Astrocyte of the cerebellum (primary cell): Measurements from ENCODE around the gene KCNMB2.

ENCODE experiments used
- DNase-seq: peaks from one replicate; pipeline ENCODE4 v3.0.0-alpha.2; 2011; ENCODE audit warnings: low read depth
- H3K4me3 ChIP-seq: 2 replicates; pipeline ENCODE4 v1.5.1; 2011; ENCODE audit warnings: mild to moderate bottlenecking, low read depth, low read length, moderate library complexity
- in situ Hi-C: cut with HindIII; loops from 2 replicates; pipeline ENCODE4 v1.10.0; 2017; ENCODE audit warnings: low sequenced_read_pairs
- TF ChIP-seq, protein P1 (sequence below): IDR thresholded peaks from 2 replicates; pipeline ENCODE4 v1.5.1; 2012; ENCODE audit warnings: low read length, low read depth, moderate library complexity, mild to moderate bottlenecking; ENCODE audit errors: missing control alignments

The KCNMB2 gene

DNA sequence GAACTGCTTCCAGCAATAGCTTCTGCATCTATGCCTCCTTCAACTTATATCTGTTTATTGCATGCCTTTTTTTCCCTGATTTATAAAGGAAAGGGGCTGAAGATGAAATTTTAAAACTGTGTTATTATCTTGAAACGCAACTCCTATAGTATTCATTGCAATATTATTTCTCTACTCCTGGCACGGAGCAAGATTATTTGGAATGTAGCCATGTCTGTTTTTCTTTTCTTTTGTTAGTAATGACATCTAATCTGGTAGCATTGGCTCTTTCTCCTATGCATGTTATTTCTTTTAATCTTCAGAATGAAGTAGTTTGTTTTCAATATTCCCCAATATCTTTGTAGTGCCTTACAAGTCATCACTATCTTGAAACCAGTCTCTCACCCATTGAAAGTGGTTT is 33.6 kb downstream of the KCNMB2 start:
- in situ Hi-C loops = no loop called here
- DNase-seq = no peak
- no peak overlapping the region for H3K4me3 ChIP-seq
- TF ChIP-seq, protein P1, sequence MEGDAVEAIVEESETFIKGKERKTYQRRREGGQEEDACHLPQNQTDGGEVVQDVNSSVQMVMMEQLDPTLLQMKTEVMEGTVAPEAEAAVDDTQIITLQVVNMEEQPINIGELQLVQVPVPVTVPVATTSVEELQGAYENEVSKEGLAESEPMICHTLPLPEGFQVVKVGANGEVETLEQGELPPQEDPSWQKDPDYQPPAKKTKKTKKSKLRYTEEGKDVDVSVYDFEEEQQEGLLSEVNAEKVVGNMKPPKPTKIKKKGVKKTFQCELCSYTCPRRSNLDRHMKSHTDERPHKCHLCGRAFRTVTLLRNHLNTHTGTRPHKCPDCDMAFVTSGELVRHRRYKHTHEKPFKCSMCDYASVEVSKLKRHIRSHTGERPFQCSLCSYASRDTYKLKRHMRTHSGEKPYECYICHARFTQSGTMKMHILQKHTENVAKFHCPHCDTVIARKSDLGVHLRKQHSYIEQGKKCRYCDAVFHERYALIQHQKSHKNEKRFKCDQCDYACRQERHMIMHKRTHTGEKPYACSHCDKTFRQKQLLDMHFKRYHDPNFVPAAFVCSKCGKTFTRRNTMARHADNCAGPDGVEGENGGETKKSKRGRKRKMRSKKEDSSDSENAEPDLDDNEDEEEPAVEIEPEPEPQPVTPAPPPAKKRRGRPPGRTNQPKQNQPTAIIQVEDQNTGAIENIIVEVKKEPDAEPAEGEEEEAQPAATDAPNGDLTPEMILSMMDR = no peak

DNA sequence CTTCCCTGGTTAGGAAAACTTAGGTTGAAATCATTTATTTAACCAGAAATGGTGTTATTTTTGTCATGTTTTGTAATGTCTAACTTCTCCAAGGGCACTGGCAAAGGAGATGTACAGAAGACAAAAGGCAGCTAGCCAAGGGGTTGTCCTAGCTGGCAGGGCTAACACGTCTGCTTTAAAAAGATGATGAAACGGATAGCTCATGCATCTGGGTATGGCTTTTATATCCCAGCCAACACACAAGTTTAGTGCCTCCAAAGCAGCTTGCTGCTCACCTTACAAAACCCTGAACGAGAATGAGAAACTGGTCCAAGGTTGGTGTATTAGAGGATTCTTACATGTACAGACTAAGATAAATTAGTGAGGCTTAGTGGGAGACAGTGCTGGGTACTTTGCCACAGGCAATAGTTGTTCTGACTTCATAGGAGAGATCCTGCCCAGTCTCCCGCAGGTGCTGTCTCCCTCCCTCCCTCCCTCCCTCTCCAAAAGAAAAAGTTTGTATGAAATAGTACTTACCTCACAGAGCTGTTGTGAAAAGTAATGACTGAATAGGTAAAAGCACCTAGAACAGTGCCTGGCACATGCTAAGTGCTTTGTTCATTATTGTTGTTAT is 47.8 kb downstream of the KCNMB2 start:
- in situ Hi-C loops = no loop called here
- TF ChIP-seq, protein P1 = no peak
- DNase-seq = no peak
- H3K4me3 ChIP-seq = no peak overlapping the region

DNA sequence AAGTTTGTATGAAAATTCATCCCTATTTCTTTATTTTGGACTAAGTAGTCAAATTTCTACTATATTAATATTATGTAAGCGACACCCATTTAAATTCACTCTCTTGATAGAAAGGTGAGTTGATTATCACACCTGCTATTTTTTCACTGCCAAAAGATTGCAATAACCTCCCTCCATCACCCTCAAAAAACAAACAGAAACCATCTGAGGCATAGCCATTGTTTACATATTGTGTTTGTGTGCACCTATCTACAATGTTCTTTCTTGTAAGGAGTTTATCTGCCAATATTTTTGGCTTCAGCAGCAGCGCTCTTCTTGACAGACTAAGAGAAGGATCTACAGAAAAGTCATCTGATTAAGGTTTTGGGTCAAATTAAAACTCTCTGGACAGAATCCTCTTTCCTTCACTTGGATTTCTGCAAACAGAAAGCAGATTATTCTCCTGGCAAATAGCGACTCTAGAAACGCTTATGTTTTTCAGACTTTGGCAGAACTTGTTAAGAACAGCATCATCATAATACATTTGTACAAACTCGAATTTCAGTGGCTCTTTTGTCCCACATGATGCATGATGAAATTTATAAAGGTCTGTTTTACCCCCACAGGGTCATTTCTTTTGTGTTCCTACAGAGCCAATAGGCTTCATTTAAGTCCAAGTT is 48.6 kb downstream of the KCNMB2 start:
- DNase-seq = no peak
- no peak overlapping the region for H3K4me3 ChIP-seq
- in situ Hi-C loops = no loop called here
- TF ChIP-seq, protein P1 = no peak

DNA sequence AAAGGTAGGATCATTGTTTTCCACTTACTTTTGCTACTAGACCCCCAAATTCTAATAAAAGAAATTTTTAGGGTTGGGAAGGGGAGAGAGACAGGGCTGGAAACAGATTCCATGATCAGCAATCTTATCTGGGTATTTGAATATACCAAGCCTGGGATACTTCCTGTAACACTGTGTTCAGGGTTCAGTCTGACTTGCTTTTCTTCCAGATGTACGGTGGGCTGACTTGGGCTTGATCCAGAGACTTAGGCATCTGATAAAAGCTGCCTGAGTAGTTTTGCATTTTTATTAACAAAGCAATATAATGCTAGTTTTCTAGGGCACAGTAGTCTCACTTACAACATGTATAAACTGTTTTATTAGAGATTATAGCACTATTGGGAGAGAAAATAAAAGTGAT is 49.2 kb downstream of the KCNMB2 start:
- in situ Hi-C loops = no loop called here
- H3K4me3 ChIP-seq = no peak overlapping the region
- TF ChIP-seq, protein P1 = no peak
- DNase-seq = no peak

DNA sequence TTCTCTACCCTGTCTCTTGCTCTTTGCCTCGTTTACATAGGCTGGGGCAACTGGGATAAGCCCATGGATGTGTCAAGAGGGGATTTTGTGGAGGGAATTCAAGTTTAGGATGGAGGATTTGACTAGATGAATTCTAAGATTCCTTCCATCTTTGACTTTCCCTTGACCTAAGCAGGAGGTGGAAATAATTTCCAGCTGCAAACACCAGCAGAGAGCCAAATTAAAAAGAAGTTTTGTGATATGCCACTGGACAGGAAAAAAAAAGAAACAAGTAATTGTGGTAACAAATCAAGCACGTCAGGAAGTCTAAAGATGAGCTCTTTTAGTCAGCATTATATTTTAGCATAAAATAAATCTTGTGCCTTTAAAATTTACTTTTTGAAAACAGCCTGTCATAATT is 49.8 kb downstream of the KCNMB2 start:
- DNase-seq = no peak
- in situ Hi-C loops = no loop called here
- no peak overlapping the region for H3K4me3 ChIP-seq
- TF ChIP-seq, protein P1 = no peak

DNA sequence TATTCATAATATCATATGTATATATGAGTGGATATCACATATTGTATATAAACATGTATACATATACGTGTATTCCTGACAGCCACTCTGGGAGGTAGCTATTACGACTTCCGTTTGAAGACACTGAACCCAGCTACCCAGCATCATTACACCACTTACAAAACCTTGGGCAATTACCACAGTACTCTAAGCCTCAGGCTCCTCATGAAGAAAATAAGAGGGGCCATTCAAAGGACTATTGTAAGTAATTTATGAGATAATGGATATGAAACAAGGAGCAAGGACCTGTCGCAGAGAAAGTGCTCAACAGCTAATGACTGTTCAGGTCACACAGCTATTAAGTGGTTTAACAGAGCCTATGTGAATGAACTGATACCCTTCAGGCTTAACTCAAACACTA is 52.4 kb downstream of the KCNMB2 start:
- no peak for DNase-seq
- in situ Hi-C loops = no loop called here
- TF ChIP-seq, protein P1 = no peak
- no peak overlapping the region for H3K4me3 ChIP-seq
